Measurements from ENCODE around the gene TRDMT1.

TRDMT1 gene

GRCh38 chr10:17181751-17182150 is 19.7 kb downstream of the TRDMT1 start:
- Histone ChIP-seq H3K9me2 (replicated peaks; ENCODE audit: control insufficient read depth, low read length) (no peaks in the 10 kb centered on the region), H3K27ac (ENCODE audit: low read depth, low read length) (no peak overlapping the region), H3F3A (ENCODE audit: control insufficient read depth, insufficient read depth) (no peaks in the 10 kb centered on the region; the same call in 1 of the 2 replicates), H3K9me3 (ENCODE audit: control insufficient read depth, insufficient read depth, low read length) (no peaks in the 10 kb centered on the region), H3K79me2 (ENCODE audit: control insufficient read depth, low read length) (peaks cover 4% of the 10 kb centered on the region; the same call in 1 of the 2 replicates), H3K36me3 (ENCODE audit: control insufficient read depth, low read length) (no peaks in the 10 kb centered on the region), H4K20me1 (ENCODE audit: control insufficient read depth, insufficient read depth, low read depth, low read length) (no peaks in the 10 kb centered on the region), H3K4me2 (ENCODE audit: low read length) (no peak overlapping the region), H3K27me3 (ENCODE audit: control insufficient read depth, low read length) (no peaks in the 10 kb centered on the region), H3K4me3 (ENCODE audit: low read length) (no peak overlapping the region), H3K4me1 (ENCODE audit: control insufficient read depth, low read length) (peaks cover 6% of the 10 kb centered on the region)
- TF ChIP-seq EZH2phosphoT487 (IDR thresholded peaks at IDR 0.05; ENCODE audit: borderline replicate concordance, low read length) = no peak
- TF ChIP-seq CTCF (IDR thresholded peaks at IDR 0.05; ENCODE audit: low read depth, low read length, poor library complexity, severe bottlenecking) = no peak

GRCh38 chr10:17181110-17181509 is 20.4 kb downstream of the TRDMT1 start:
- Histone ChIP-seq H3F3A (ENCODE audit: control insufficient read depth, insufficient read depth) (no peaks in the 10 kb centered on the region; the same call in 1 of the 2 replicates), H3K4me2 (ENCODE audit: low read length) (no peak overlapping the region), H3K27ac (ENCODE audit: low read depth, low read length) (no peak overlapping the region), H3K27me3 (ENCODE audit: control insufficient read depth, low read length) (no peaks in the 10 kb centered on the region), H3K4me3 (ENCODE audit: low read length) (no peak overlapping the region), H3K9me2 (replicated peaks; ENCODE audit: control insufficient read depth, low read length) (no peaks in the 10 kb centered on the region), H3K4me1 (ENCODE audit: control insufficient read depth, low read length) (peaks cover 6% of the 10 kb centered on the region), H3K79me2 (ENCODE audit: control insufficient read depth, low read length) (peaks cover 4% of the 10 kb centered on the region; the same call in 1 of the 2 replicates), H3K36me3 (ENCODE audit: control insufficient read depth, low read length) (no peaks in the 10 kb centered on the region), H4K20me1 (ENCODE audit: control insufficient read depth, insufficient read depth, low read depth, low read length) (no peaks in the 10 kb centered on the region), H3K9me3 (ENCODE audit: control insufficient read depth, insufficient read depth, low read length) (no peaks in the 10 kb centered on the region)
- TF ChIP-seq CTCF (IDR thresholded peaks at IDR 0.05; ENCODE audit: low read depth, low read length, poor library complexity, severe bottlenecking) (no peak), EZH2phosphoT487 (IDR thresholded peaks at IDR 0.05; ENCODE audit: borderline replicate concordance, low read length) (no peak)

GRCh38 chr10:17179002-17179401 is 22.5 kb downstream of the TRDMT1 start:
- Histone ChIP-seq H4K20me1 (ENCODE audit: control insufficient read depth, insufficient read depth, low read depth, low read length) (no peaks in the 10 kb centered on the region), H3K4me3 (ENCODE audit: low read length) (no peak overlapping the region), H3K9me2 (replicated peaks; ENCODE audit: control insufficient read depth, low read length) (no peaks in the 10 kb centered on the region), H3K4me1 (ENCODE audit: control insufficient read depth, low read length) (peaks cover 6% of the 10 kb centered on the region), H3K9me3 (ENCODE audit: control insufficient read depth, insufficient read depth, low read length) (no peaks in the 10 kb centered on the region), H3K4me2 (ENCODE audit: low read length) (no peak overlapping the region), H3F3A (ENCODE audit: control insufficient read depth, insufficient read depth) (no peaks in the 10 kb centered on the region), H3K27ac (ENCODE audit: low read depth, low read length) (no peak overlapping the region), H3K27me3 (ENCODE audit: control insufficient read depth, low read length) (no peaks in the 10 kb centered on the region), H3K36me3 (ENCODE audit: control insufficient read depth, low read length) (no peaks in the 10 kb centered on the region), H3K79me2 (ENCODE audit: control insufficient read depth, low read length) (peaks cover 4% of the 10 kb centered on the region; the same call in 1 of the 2 replicates)
- TF ChIP-seq EZH2phosphoT487 (IDR thresholded peaks at IDR 0.05; ENCODE audit: borderline replicate concordance, low read length) (no peak), CTCF (IDR thresholded peaks at IDR 0.05; ENCODE audit: low read depth, low read length, poor library complexity, severe bottlenecking) (no peak)

Data from DOHH2 (cell line).